GM11168 (cell line): ENCODE measurements around the gene SSTR1.
"Not testable (repeated sequence)": the region's sequence is repeated elsewhere in the genome, so short reads cannot be mapped to it uniquely, and the experiment has no call there.

ENCODE experiments used
- in situ Hi-C: fragments of 300-500 bp; cut with MboI; formaldehyde crosslinking; loops from one replicate; pipeline ENCODE4 v1.12.0; 2022; ENCODE audit warnings: low sequenced_read_pairs; ENCODE audit not compliant: unreplicated experiment

SSTR1 gene

GRCh38 chr14:38207736-38208617, at the start of gene SSTR1:
SSTR1 (plus strand) TSS chr14:38207904; CDS start chr14:38209390, 1,486 bp downstream.
- in situ Hi-C loops: no loop called here

- in situ Hi-C loops: no loop called here
Measured at GRCh38 chr14:38158468-38158867, 49.2 kb upstream of the SSTR1 start.

GRCh38 chr14:38168416-38168815, 39.3 kb upstream of the SSTR1 start:
- in situ Hi-C loops: no loop called here

- in situ Hi-C loops: no loop called here
Measured at GRCh38 chr14:38171197-38171596, 36.5 kb upstream of the SSTR1 start.

GRCh38 chr14:38174711-38175110, 33.0 kb upstream of the SSTR1 start:
- in situ Hi-C loops: no loop called here

- in situ Hi-C loops: no loop called here
Measured at GRCh38 chr14:38175658-38176057, 32.0 kb upstream of the SSTR1 start.

- in situ Hi-C loops: no loop called here
Measured at GRCh38 chr14:38176379-38176778, 31.3 kb upstream of the SSTR1 start.

- in situ Hi-C loops: no loop called here
Measured at GRCh38 chr14:38184132-38184531, 23.6 kb upstream of the SSTR1 start.

GRCh38 chr14:38185671-38186070, 22.0 kb upstream of the SSTR1 start:
- in situ Hi-C loops: no loop called here

- in situ Hi-C loops: no loop called here
Measured at GRCh38 chr14:38186216-38186615, 21.5 kb upstream of the SSTR1 start.

- in situ Hi-C loops: no loop called here
Measured at GRCh38 chr14:38187528-38187927, 20.2 kb upstream of the SSTR1 start.

GRCh38 chr14:38189930-38190726, 17.6 kb upstream of the SSTR1 start:
- in situ Hi-C loops: no loop called here

GRCh38 chr14:38190846-38191245, 16.9 kb upstream of the SSTR1 start:
- in situ Hi-C loops: not testable (repeated sequence)

- in situ Hi-C loops: not testable (repeated sequence)
Measured at GRCh38 chr14:38191491-38191890, 16.2 kb upstream of the SSTR1 start.

GRCh38 chr14:38197001-38197783, 10.5 kb upstream of the SSTR1 start:
- in situ Hi-C loops: no loop called here

GRCh38 chr14:38197784-38198335, 9.8 kb upstream of the SSTR1 start:
- in situ Hi-C loops: no loop called here

- in situ Hi-C loops: no loop called here
Measured at GRCh38 chr14:38198425-38198824, 9.3 kb upstream of the SSTR1 start.

GRCh38 chr14:38199076-38199475, 8.6 kb upstream of the SSTR1 start:
- in situ Hi-C loops: no loop called here

GRCh38 chr14:38199739-38200138, 8.0 kb upstream of the SSTR1 start:
- in situ Hi-C loops: no loop called here

- in situ Hi-C loops: no loop called here
Measured at GRCh38 chr14:38201137-38201828, 6.4 kb upstream of the SSTR1 start.
